GM18519 (cell line): ENCODE measurements around the gene DMD.
"Not testable (repeated sequence)": the region's sequence is repeated elsewhere in the genome, so short reads cannot be mapped to it uniquely, and the experiment has no call there.

ENCODE experiments used
- ATAC-seq: cut with Tn5 transposase; IDR thresholded peaks from one replicate; pipeline ENCODE4 v1.9.1; 2021; ENCODE audit warnings: mild to moderate bottlenecking, moderate library complexity; ENCODE audit not compliant: unreplicated experiment, low FRiP score

Gene DMD

DNA sequence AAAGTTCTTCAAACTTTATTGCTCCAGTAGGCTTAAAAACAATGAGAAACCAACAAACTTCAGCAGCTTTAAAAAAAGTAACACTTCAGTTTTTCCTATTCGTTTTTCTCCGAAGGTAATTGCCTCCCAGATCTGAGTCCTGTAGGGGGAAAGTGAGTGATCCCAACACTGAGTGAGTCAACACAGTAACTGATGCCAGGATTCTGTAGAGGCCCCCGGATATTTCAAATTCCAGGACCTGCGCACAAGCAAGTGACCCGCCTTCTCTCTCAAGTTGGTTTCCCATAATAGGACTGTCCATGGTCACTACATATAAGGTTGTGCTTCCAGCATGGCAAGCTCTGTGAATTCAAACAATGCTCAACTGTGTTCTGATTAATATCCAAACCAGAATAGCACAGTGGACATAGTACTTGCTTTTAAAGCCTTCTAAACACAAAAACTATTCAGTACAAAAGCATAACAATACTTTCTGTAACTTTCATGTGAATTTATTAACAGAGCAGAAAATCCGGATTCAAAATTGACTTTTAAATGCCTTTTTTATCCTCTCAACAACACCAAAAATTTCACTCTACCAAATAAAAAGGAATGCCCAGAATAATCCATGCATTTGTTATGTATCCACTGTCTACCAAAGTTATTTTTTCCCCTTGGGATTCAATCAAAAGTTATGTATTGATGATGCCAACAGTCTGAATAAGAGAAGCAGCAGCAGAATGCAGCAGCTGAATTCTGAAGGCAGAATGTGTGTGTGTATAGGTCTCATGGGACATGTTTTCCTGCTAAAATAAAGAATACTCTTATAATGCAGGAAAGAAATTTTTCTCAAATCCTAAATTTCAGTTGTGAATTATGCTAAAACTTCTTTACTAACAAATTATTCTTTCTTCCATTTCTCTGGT is at the start of gene DMD:
Gene DMD (minus strand): TSS at position 194 of the 905 bp plus-strand sequence. CDS start 237 bp downstream, outside the sequence.
- no peak for ATAC-seq

DNA sequence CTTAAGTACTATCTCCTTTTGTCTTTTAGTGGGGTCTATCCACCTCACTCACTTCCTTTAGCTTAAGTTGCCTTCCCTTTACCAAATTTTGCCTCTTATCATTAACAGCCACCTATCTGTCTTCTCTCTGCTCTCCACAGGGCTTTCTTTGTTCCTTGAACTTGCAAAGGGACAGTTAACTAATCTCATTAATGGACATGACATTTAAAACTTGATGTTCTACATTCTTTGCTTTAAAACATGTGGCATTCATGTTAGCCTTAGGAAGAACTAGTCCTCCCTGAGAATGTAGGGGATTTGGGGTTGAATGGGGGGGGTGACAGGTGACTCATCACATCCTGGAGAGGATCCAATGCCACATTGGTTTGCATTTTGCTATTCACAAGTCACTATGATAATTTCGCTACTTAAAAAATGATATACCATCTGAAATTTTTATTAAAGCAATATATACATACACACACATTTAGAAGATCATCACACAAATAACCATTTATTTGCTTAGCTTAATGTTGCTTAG is 41.0 kb upstream of the DMD start:
- ATAC-seq, result no peak

DNA sequence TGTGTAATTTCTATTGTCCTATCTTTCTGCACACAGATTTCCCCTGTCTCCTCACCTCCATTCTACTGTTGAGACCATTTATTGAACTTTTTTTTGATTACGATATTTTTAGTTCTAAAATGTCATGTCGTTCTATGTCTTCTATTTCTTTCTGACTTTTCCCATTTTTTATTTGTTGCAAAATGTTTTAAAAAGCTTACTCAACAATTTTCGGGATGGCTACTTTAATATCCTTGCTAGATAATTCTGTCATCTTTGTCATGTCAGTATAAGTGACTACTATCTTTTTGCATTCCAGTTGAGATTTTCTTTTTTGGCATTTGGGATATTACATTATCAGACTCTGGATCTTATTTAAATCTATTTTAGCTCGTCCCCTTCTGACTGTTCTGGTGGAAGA is 7.5 kb upstream of the DMD start:
- ATAC-seq, result no peak

DNA sequence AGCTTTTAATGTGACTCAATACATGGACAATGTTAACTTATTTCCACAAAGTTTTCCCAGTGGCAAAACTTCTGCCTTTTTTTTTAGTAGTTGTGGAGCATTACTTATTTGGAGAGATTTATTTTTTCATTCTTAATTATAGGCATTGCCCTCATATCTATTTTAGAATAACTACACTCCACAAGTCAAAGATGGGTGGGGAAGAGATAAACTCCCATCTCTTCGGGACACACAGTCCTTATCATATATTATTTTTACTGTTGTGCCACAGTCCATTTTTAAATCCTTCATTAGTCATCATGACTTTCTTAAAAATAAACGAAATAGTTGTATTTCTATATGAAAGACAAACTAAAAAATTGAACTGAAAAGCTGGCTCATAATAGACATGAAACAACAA is 1.2 kb downstream of the DMD start:
- no peak for ATAC-seq

DNA sequence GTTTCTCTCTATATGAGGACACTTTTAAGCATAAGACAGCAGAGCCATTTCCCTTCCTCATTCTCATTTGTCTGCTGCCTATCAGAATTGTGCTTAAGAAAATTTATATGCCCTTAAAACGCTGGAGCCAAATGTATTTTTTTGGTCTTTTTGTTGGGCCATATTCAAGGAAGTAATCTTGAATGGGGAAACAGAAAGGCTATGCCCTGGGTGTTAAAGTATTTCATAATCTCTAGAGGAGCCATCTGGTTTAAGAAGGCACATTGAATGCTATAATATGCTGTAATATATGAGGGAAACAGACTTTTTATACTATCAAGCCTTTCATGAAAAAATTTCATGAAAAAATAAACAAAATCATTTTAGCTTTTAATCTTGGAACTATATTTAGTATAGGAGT is 4.3 kb downstream of the DMD start:
- no peak for ATAC-seq

DNA sequence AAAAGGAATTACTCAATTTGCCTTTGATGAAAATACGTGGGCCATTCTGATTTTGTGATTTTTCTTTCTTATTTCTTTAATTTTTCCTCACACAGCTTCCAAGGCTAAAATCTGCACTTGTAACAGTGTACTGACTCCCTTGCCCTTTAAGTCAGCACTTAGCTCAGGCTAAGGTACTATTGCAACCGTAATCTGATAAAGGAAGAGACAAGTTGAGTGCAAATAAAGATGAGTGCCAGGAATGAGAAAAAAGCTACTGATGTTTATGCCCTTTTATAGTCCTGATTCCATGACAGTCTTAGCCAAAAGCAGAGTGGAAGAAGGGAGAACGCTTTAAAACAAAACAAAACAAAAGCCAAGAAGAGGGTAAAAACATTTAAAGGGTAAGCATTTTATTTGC is 6.0 kb downstream of the DMD start:
- no peak for ATAC-seq

DNA sequence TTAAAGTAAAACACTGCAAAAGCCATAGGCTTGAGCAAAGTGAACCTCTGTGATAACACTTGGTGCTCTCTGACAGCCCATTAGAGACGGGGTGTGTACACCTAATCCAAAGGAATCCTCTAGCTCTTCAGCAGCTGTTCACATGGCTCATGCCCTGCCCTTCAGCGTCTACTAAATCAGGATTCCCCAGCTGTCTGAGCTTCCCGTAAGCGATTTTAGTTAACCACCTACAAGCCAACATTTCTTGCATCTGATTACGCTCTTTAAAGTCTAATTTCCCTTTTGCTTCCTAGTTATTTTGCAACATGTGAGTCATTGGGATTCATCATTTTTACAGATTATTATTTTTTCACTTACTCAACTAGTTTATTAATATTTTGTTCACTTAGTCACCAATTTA is 6.5 kb downstream of the DMD start:
- ATAC-seq, result no peak

DNA sequence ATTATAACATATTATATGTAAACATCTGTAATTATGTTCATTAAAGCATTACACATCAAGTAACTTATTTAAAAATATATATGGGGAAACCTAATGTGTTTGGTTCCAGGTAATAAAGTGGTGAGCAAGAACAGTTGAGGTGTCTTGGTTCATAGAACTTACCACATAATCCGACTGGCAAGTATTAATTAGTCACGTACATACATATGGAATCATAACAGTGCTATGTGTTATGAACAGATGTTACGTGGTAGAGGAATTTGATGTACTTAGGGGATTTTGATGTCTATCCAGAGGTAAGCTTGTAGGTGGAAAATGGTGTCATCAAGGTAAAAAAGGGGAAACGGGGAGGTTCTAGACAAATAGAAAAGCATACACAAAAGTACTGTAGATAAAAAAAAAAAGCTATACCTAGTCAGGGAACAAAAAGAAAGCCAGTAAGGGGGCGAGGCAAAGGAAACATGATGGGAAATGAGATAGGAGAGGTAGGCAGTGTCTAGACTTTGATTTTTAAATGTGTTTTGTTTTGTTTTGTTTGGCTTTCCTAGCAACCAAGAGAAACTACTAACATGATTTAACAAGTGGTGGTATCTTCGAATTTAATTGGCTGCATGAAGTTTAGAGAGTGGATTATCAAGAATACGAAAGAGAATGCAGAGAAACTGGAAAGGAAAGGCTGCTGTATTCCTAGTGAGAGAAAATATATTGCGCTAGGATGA is 12.6 kb downstream of the DMD start:
- ATAC-seq, result no peak

DNA sequence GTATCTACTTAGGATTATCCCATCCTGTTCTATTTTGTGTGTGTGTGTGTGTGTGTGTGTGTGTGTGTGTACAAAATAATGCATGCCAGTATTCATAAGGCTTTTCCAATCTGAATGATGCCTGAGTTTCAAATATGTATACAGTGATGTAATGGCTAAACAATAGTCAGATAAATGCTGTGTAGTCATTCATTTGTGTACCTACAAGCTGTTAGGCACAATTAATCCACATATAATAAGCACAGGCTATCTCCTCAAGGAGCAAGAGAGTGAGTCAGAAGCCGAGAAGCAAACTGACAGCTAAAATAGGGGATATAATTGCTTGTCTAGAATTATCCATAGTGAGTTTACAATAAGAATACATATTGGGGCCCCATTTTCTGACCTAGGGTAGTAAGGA is 15.7 kb downstream of the DMD start:
- no peak for ATAC-seq

DNA sequence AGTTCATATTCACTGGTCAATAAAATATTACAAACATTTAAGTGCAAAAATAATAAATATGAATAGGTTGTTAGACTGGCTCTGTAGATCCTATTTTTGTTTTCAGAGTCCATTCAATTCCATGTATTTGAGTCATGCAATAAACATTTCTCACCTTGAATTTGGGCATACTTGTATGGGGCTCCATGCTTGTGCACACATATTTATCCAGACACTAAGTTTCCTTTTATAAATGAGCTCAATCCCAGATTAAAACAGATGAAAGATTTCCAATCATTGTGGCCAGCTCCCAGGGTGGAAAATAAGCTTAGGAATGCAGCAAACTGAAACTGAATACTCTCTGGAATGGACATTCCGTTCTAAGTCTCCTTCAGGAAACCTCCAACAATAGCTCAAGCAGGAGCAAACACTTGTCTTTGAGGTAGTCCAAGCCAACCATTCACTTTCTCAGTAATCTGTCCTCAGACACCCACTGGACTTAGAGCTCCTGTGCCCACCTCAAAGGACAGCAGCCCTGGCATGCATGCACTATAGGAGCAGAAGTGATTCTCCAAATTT is 16.4 kb downstream of the DMD start:
- ATAC-seq, result no peak

DNA sequence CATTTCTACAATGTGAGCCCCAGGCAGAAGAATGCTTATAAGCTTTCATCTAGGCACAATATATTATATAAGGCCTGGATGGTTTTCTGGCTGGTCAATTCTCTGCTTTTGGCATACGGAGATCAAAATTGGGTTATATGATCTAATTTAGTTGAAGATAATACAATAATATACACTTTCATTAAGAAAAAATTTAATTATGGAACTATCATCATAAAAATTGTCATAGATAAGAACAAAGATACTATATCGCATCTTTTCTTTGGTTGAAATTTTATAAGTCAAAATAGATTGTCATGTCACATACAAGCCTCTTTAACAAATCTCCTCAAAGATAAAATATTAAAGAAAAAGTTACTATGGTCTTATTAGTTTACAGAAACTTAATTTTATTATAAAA is 17.1 kb downstream of the DMD start:
- no peak for ATAC-seq

DNA sequence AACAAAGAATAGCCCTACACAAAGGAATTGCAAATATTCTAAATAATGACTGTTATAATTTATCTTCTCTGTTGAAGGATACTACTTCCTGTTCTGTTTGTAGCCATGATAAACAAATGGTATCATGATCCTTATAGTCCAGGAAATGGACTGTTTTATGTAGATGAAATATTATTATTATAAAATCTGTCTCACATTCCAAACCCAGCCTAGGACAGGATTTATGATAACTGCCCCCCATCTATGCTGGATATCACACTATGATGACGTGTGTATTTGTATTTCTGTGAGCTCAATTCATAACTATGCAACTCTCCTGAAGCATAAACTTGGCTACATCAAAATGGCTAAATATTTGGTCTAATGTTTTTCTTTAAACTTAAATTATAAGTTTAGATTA is 21.3 kb downstream of the DMD start:
- ATAC-seq, result no peak

DNA sequence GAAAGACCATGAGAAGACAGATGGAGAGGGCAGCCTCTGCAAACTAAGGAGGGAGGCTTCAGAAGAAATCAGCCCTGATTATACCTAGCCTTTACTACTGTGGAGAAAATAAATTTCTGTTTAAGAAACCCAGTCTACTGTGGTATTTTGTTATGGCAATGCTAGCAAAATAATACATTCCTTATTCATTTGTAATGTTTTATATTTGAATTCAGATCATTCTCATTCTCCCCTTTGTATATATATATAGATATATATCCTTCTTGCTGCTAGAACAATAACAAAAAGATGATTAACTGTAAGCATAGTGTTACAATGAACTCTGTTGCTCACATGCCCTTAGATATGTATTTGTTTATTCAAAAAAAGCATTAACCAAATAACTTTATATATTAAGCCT is 22.5 kb downstream of the DMD start:
- no peak for ATAC-seq

DNA sequence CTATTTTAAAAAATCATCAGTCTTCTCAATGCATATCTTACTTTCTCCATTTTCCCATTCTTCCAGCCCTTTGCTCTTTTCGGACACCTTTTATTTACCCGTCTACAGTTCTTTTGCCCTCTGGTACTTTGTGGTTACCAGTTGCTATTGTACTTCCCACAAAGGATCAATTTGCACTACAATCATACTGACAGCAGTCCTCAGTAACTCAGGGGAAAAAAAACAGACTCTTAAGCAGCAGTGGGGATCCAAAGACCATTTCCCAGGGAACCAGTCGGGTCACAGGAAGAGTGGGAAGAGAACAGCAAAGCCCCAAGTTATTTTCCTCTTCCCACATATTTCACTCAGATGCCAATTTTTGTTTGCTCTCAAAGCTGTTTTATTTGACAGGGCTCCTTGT is 23.1 kb downstream of the DMD start:
- no peak for ATAC-seq

DNA sequence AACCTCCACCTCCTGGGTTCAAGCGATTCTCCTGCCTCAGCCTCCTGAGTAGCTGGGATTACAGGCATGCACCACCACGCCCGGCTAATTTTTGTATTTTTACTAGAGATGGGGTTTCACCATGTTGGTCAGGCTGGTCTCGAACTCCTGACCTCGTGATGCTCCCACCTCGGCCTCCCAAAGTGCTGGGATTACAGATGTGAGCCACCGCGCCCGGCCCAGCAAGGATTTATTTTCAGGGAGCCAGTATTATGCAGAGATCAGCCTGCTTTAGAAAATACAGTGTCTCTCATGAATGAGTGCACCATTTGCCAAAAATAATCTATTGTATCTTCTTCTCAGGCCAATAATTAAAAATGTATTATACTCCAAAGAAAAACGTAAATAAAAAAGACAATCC is 26.5 kb downstream of the DMD start:
- not testable (repeated sequence) for ATAC-seq

DNA sequence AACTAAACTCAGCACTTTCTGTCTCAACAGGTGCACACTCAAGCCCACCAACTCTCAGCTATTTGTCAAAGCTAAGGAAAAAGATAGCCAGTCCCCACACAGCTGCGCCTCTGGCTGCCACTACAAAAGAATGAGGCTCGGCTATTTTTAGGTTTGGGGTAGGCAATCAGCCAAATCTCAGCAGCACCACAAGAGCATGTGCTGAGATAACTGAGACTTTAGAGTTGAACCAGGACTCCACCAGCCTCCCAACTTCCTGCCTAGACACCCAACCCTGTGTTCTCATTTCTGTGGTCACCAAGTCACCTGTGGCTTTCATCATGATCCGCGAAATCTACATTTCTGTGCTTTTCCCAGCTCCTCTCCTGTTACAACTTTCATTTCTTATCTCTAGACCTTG is 28.0 kb downstream of the DMD start:
- ATAC-seq, result no peak

DNA sequence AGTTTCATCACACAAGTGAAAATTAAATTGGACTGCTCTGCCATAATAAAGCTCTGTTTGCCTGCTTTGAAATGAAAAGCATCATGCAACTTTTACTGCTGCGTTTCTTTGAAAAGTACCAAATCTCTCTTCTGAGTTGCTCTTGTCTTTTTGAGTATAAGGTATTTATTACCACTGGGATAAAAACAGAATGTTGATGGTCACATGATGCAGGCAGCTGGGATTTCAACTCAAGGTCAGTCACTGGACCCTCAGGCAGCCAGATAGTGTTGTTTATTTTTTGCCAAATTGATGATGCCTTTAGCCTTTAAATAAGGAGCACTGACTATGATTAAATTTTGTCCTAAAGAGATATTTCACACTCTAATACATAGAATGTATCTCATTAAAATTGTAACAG is 32.7 kb downstream of the DMD start:
- ATAC-seq, result no peak

DNA sequence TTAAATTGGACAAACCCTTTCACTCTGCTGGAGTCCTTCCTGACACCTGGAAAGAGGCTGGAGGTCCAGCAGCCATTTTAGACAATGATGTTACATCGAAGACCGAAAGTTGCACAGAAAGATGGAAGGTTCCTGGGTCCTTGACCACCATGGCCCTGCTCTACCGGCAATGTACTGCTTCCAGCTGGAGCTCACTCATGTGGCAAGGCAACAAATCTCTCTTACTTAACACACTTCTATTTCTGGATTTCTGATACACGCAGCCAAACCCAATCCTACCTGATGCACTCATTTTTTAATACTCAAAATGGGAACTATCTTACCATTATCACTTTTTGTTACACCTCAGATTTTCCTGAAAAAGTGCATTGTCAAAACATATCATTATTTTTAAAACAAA is 33.1 kb downstream of the DMD start:
- ATAC-seq, result no peak

DNA sequence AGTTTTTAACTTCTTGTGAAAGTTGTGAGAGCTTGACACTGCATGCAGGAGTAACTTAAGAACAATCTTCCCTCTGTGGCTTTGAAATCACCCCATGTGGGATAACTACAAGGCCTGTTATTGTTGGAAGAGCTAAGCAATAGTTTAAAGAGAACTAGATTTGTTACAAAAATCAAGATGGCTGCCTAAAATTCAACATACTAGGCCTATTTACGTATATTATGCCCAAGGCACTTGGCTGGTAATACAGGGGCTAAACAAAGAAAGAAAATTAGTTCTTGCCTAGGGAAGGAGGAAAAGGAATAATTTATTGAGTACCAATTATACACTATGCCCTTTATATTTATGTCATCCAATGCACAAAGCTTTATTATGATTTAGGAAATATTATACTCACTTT is 36.1 kb downstream of the DMD start:
- no peak for ATAC-seq

DNA sequence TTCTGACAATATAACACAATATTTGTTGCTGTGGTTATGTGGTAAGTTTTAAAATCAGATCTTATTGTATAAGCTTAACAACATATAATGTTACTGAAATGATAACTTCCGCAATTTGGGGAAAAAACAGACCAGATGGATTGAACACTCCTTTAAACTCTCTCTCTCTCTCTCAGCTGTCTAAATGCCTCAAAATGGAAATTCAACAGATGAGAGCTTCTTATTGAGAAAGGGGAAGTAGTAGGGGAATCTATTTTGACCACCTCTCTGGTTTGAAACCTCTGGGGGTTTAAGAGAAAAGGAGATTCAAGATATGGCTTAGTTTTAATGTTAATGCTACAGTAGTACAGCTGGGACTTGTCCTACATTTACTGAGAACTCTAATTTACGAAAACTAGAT is 40.3 kb downstream of the DMD start:
- ATAC-seq, result no peak

DNA sequence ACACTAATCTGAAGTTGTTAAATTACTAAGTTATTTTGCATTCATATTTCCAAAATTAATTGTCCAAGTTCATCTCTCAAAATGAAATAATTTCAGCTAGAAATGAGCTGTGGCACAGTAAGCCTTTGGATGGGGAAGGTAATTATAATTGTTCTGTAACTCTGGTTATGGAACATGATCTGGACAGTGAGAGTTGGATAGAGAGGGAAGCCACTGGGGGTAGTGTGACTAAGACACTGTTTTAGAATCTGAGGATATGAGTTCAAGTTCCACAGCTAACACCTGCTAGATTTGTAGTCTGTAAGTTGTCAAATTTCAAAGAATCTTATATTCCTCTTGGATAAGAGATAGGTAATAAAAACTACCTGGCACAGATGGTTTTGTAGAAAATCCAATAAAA is 49.5 kb downstream of the DMD start:
- ATAC-seq, result no peak
